ENCODE measurements around the gene CD68. TPM values are rescaled to one million over a fixed set of nuclear protein-coding genes. Genes with fewer than 3 reads are reported as not detected.

The CD68 gene
- total RNA-seq, 1 donor from 2014 or later, result 5.0 TPM

- Mint-ChIP-seq H3K27me3 (no peaks in the 10 kb centered on the region), H3K27ac (peak within 1 kb of the TSS; percentile 100), H3K4me1 (ENCODE audit: unreplicated experiment) (peaks cover 52% of the 10 kb centered on the region), H3K4me3 (peak within 1 kb of the TSS; percentile 99), H3K36me3 (peaks cover 19% of the 10 kb centered on the region), H3K9me3 (no peaks in the 10 kb centered on the region)
- peak; percentile 98 for DNase-seq (ENCODE audit: extremely low spot score, unreplicated experiment)
- TF ChIP-seq, protein P1, sequence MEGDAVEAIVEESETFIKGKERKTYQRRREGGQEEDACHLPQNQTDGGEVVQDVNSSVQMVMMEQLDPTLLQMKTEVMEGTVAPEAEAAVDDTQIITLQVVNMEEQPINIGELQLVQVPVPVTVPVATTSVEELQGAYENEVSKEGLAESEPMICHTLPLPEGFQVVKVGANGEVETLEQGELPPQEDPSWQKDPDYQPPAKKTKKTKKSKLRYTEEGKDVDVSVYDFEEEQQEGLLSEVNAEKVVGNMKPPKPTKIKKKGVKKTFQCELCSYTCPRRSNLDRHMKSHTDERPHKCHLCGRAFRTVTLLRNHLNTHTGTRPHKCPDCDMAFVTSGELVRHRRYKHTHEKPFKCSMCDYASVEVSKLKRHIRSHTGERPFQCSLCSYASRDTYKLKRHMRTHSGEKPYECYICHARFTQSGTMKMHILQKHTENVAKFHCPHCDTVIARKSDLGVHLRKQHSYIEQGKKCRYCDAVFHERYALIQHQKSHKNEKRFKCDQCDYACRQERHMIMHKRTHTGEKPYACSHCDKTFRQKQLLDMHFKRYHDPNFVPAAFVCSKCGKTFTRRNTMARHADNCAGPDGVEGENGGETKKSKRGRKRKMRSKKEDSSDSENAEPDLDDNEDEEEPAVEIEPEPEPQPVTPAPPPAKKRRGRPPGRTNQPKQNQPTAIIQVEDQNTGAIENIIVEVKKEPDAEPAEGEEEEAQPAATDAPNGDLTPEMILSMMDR (conservative IDR thresholded peaks at IDR 0.05), result peak; percentile 10
Measured at GRCh38 chr17:7583253-7584109, 4.0 kb downstream of the CD68 start, which contains the start of gene MPDU1. MPDU1 (plus strand) TSS chr17:7583852; CDS start chr17:7583863, 11 bp downstream.

DNA sequence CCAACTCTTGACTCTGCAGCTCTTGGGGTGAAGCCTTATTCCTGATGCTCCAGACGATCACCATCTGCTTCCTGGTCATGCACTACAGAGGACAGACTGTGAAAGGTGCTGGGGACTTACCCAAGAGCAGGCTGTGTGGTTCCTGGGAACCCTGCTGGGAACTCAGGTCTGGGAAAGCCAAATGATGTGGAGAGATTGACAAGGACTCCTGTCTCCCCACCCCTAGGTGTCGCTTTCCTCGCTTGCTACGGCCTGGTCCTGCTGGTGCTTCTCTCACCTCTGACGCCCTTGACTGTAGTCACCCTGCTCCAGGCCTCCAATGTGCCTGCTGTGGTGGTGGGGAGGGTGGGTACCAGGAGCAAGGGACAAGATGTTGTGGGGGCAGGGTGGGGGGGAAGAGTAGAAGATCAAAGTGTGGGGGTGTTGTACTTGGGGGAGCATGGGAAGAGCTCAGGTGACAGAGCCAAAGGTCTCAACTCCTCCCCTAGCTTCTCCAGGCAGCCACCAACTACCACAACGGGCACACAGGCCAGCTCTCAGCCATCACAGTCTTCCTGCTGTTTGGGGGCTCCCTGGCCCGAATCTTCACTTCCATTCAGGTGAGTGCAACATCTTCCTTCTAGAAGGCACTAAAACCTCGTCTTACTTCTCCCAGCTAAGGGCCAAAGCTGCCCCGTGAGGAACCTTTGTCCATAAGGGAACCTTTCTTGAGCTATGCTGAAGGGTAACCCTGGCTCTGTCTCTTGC is 7.4 kb downstream of the CD68 start:
- peak overlapping the region; percentile 20 for H3K4me3 Mint-ChIP-seq
- H3K27ac Mint-ChIP-seq, result peak overlapping the region; percentile 82
- no peaks in the 10 kb centered on the region for H3K27me3 Mint-ChIP-seq
- TF ChIP-seq, protein P1 (conservative IDR thresholded peaks at IDR 0.05), result no peak
- H3K9me3 Mint-ChIP-seq, result no peaks in the 10 kb centered on the region
- peaks cover 36% of the 10 kb centered on the region for H3K4me1 Mint-ChIP-seq (ENCODE audit: unreplicated experiment)
- DNase-seq (ENCODE audit: extremely low spot score, unreplicated experiment), result no peak
- H3K36me3 Mint-ChIP-seq, result peaks cover 12% of the 10 kb centered on the region

- H3K27ac Mint-ChIP-seq, result peak overlapping the region; percentile 82
- H3K4me1 Mint-ChIP-seq (ENCODE audit: unreplicated experiment), result peaks cover 32% of the 10 kb centered on the region
- TF ChIP-seq, protein P1 (conservative IDR thresholded peaks at IDR 0.05), result no peak
- H3K36me3 Mint-ChIP-seq, result peaks cover 12% of the 10 kb centered on the region
- peak overlapping the region; percentile 51 for H3K4me3 Mint-ChIP-seq
- no peak for DNase-seq (ENCODE audit: extremely low spot score, unreplicated experiment)
- H3K9me3 Mint-ChIP-seq, result no peaks in the 10 kb centered on the region
- no peaks in the 10 kb centered on the region for H3K27me3 Mint-ChIP-seq
Measured at GRCh38 chr17:7587420-7588151, 8.1 kb downstream of the CD68 start.

DNA sequence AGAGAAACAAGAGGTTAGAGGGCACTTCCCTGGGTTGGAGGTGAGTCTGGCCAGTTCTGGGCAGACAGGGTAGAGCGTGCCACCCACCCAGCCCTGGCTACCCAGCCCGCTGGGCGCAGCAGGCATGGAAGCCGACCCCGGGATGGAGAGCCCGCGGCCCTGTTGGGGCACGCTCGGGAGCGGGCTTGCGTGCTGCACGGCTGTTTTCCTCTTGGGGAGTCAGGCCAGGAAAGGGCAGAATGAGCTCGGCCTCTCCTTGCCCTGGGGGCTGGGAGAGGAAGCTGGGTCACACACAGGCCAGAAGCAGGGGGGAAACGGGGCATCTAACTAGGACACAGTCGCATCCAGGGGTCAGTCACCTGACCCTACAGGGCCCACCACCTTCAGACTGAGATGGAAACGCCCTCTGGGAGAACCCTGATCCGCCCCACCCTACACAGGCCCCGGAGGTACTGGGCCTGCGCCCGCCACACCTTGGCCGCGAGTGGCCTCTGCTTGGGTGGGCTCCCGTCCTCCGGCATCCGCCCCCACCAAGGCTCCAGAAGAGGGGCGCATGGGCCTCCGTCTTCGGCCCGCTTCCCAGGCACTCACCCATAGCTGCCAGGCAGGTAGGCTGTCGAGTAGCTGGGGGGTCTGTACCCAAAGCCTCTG is 9.2 kb downstream of the CD68 start:
- H3K4me3 Mint-ChIP-seq, result no peak overlapping the region
- no peak overlapping the region for H3K27ac Mint-ChIP-seq
- H3K4me1 Mint-ChIP-seq (ENCODE audit: unreplicated experiment), result peaks cover 27% of the 10 kb centered on the region
- H3K27me3 Mint-ChIP-seq, result no peaks in the 10 kb centered on the region
- no peak for DNase-seq (ENCODE audit: extremely low spot score, unreplicated experiment)
- peaks cover 18% of the 10 kb centered on the region for H3K36me3 Mint-ChIP-seq
- TF ChIP-seq, protein P1 (conservative IDR thresholded peaks at IDR 0.05), result no peak
- H3K9me3 Mint-ChIP-seq, result no peaks in the 10 kb centered on the region

Data from type B pancreatic cell (in vitro differentiated cells).